Posterior vena cava (tissue), 2 donors: ENCODE data around the gene PDZRN3. TPM values are rescaled to one million over a fixed set of nuclear protein-coding genes. Genes with fewer than 3 reads are reported as not detected.

ENCODE experiments used
- DNase-seq: peaks from one replicate; pipeline ENCODE4 v3.0.0-alpha.2; 2020; ENCODE audit warnings: low spot score
- intact Hi-C, 2 donors: fragments of 100-400 bp; cut with DNase I; formaldehyde crosslinking; loops; one replicate each; pipeline versions ENCODE4 v1.14.1 to v1.14.2; 2022 to 2023
- total RNA-seq, 2 donors: library from RNA; stranded (reverse); fragmentation: NEBNext Ultra II Directional; extraction: Animal tissue kit (Norgen Biotek cat#: 25700); gene quantifications; one replicate each; pipeline ENCODE4 v1.2.1, GENCODE V29; 2021
- donor health status: DM: yes; HTN: yes; CAD: no.
- donor health status: DM: yes; HTN: yes; CAD: no.

The PDZRN3 gene
- total RNA-seq, 2 donors from 2014 or later, result 59.5 to 71.9 TPM

DNA sequence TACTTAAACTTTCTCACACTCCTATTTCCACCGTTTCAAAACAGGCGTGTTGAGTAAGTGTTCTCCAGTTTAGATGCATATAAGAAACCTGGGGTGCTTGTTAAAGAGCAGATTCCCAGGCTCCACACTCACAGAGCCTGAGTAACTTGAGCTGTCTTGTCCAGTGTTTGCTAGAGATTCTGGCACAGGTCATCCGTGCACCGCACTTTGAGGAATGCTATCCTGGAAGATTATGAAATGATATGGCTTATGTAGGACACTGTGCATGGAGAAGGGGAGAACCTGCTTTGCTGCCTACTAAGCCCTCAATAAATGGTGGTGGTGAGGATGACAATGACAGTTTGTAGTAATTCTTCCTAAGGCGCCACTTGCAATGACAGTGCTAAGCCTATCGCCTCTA, 273.7 kb downstream of the PDZRN3 start:
- no peak for DNase-seq
- intact Hi-C loops, result no loop called here

DNA sequence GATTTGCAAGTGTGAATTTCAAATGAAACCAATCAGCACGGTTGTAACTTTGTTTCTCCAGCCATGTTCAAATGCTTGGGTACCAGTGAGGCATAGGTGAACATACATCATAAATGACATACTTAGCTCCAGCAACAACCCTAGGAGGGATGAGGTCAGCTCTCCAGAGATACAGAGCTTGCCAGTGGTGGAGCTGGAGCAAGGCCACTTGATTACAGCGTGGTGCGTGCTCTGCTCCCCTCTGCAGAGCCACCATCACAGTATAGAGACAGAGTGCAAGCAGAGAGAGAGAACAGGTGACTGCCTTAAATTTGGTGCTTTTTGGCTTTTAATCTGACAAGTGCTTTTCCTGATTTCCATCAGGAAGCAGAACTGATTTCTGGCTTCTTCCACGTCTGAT, 275.1 kb downstream of the PDZRN3 start:
- no peak for DNase-seq
- intact Hi-C loops, result no loop called here

DNA sequence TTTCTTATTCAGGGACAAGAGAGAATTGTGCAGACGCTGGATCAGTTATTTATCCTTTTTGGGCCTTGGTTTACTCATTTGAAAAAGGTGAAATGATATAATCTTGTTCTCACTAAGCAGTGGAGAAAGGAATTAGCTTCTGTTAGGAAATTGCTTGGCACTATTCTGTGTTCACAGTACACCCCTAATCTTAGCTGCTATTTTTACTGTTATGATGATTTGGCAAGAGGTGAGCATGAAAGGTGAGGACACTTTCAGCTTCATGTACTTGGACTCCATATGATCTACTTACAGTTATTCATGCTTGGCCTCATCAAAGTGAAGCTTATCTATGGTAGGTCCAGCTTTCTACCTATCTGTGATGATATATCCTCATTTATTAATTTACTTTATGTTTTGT, 282.7 kb downstream of the PDZRN3 start:
- intact Hi-C loops, result no loop called here
- no peak for DNase-seq

DNA sequence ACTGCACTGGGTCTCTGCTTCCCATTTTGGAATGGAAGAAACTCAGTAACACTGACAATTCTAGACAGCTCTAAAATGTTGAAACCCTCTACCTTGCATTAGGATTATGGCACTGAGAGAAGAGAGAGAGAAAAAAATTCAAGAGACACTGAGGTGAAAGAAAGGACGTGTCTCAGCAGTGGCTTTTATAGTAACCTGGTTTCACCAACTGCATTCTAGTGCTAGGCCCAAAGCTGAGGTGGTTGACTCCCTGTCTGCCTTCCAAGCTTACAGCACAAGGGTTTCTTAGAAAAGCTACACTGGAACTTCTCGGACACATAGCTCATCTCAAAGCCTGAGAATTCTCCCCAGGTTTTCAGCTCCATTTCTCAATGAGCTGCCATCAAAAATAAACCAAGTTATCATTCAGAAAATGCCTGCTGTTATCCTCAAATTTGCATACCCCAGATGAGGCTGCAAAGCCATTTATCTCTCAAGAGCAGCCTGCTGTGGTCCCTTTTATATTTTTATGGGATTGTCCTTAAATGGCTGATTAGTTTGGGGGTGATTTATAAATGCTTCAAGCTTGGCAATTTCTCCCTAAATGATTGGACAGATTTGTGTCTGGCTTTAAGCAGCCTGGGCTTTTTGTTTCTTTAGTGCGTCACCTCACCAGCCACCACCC, 283.3 kb downstream of the PDZRN3 start:
- intact Hi-C loops, result no loop called here
- no peak for DNase-seq

DNA sequence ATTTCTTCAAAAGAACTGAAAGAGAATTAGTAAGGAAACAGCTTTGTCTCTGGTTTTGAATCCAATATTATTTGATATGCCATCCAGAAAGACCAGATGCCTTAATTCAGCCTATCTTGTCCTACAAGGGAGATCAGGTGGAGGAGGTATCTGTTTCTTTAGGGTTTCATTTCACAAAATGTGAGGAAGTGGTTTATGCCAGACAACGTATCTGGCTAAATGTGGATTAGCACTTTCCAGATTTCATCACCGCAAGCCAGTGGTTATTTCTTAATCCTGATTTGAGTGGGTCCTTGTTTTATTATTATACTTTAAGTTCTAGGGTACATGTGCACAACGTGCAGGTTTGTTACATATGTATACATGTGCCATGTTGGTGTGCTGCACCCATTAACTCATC, 292.2 kb downstream of the PDZRN3 start:
- intact Hi-C loops, result no loop called here
- no peak for DNase-seq
